ENCODE measurements around the gene SNX20. TPM values are rescaled to one million over a fixed set of nuclear protein-coding genes. Genes with fewer than 3 reads are reported as not detected.

Gene SNX20
- total RNA-seq, 1 experiment from 2014 or later, result not detected

GRCh38 chr16:50721549-50722404, 40.7 kb upstream of the SNX20 start:
- no peaks in the 10 kb centered on the region for H3K36me3 Mint-ChIP-seq (ENCODE audit: insufficient read depth in 1 of 3, low read depth in 3 of 3)
- no peaks in the 10 kb centered on the region; the same call in 1 of the 2 replicates for H3K27me3 Mint-ChIP-seq (ENCODE audit: low read depth)
- no peak overlapping the region for H2BK12ac ChIP-seq (ENCODE audit: insufficient read length, low read depth, low read length)
- no peak overlapping the region for H3K27ac Mint-ChIP-seq
- H3K79me2 ChIP-seq (ENCODE audit: insufficient read depth, low read length), result no peaks in the 10 kb centered on the region
- H3K27ac ChIP-seq (ENCODE audit: insufficient read length, low read depth, low read length), result no peak overlapping the region
- peaks cover 12 to 14% of the 10 kb centered on the region in 2 experiments for H3K4me1 Mint-ChIP-seq
- no peak overlapping the region for H2BK15ac ChIP-seq (ENCODE audit: low read depth, low read length)
- DNase-seq, result no peak
- no peak overlapping the region for H2BK5ac ChIP-seq (ENCODE audit: insufficient read length, low read length)
- no peak overlapping the region for H3K56ac ChIP-seq (ENCODE audit: insufficient read length, low read depth, low read length)
- H3K9ac ChIP-seq (ENCODE audit: extremely low read depth, insufficient read length, low read length), result no peak overlapping the region
- H3K18ac ChIP-seq (ENCODE audit: insufficient read length, low read depth, low read length), result no peak overlapping the region
- no peak overlapping the region for H2AK5ac ChIP-seq (ENCODE audit: insufficient read length, low read length)
- no peak overlapping the region for H3K4me2 ChIP-seq (ENCODE audit: insufficient read depth, insufficient read length, low read length)
- no peak overlapping the region for H4K91ac ChIP-seq (ENCODE audit: insufficient read length, low read depth, low read length)
- no peak overlapping the region for H2AFZ ChIP-seq (ENCODE audit: low read length)
- H2BK20ac ChIP-seq (ENCODE audit: low read depth, low read length, poor library complexity, severe bottlenecking), result no peak overlapping the region
- no peaks in the 10 kb centered on the region for H4K20me1 ChIP-seq (ENCODE audit: control insufficient read depth, insufficient read depth, insufficient read length)
- H3K23ac ChIP-seq (ENCODE audit: insufficient read length, low read depth, low read length), result no peak overlapping the region
- H4K8ac ChIP-seq (replicated peaks; ENCODE audit: insufficient read length, low read depth, low read length), result no peak overlapping the region
- no peak for TF ChIP-seq CTCF (conservative IDR thresholded peaks at IDR 0.05)
- no peak overlapping the region for H3K14ac ChIP-seq (ENCODE audit: insufficient read depth, low read length)
- H3K4ac ChIP-seq (ENCODE audit: low read depth, low read length), result no peak overlapping the region
- H4K5ac ChIP-seq (ENCODE audit: insufficient read length, low read depth, low read length), result no peak overlapping the region
- no peaks in the 10 kb centered on the region for H3K27me3 ChIP-seq (ENCODE audit: insufficient read depth, low read length)
- H2BK120ac ChIP-seq (ENCODE audit: low read depth, low read length, poor library complexity, severe bottlenecking), result no peak overlapping the region
- no peaks in the 10 kb centered on the region for H3K79me1 ChIP-seq (ENCODE audit: insufficient read depth, low read depth, low read length, poor library complexity, severe bottlenecking)
- no peaks in the 10 kb centered on the region; the same call in 1 of the 2 replicates for H3K4me1 ChIP-seq (ENCODE audit: insufficient read depth, low read length)
- no peak overlapping the region for H3T11ph ChIP-seq (ENCODE audit: low read length)
- no peaks in the 10 kb centered on the region for H3K23me2 ChIP-seq (ENCODE audit: insufficient read length, low read depth, low read length, poor library complexity, severe bottlenecking)
- no CpG with 5 or more reads among the region's 6 CpGs for WGBS (ENCODE audit: extremely low coverage, insufficient read length, low lambda C conversion rate)
- peaks cover 0 to 3% of the 10 kb centered on the region in 2 experiments; a peak in 2 of 5 replicates for H3K9me3 Mint-ChIP-seq
- peaks cover 4% of the 10 kb centered on the region for H3K9me3 ChIP-seq (ENCODE audit: control insufficient read depth, low read depth, low read length)
- H3K4me3 Mint-ChIP-seq, result no peak overlapping the region

All from H9 (cell line).